Iris pigment epithelial cell (primary cell): Measurements from ENCODE around the gene RELN.

Source experiments
- DNase-seq: peaks from one replicate; pipeline ENCODE4 v3.0.0-alpha.2; 2011; ENCODE audit warnings: low read depth

The RELN gene

GRCh38 chr7:103714376-103714927 lies 275.0 kb downstream of the RELN start:
- no peak for DNase-seq

DNA sequence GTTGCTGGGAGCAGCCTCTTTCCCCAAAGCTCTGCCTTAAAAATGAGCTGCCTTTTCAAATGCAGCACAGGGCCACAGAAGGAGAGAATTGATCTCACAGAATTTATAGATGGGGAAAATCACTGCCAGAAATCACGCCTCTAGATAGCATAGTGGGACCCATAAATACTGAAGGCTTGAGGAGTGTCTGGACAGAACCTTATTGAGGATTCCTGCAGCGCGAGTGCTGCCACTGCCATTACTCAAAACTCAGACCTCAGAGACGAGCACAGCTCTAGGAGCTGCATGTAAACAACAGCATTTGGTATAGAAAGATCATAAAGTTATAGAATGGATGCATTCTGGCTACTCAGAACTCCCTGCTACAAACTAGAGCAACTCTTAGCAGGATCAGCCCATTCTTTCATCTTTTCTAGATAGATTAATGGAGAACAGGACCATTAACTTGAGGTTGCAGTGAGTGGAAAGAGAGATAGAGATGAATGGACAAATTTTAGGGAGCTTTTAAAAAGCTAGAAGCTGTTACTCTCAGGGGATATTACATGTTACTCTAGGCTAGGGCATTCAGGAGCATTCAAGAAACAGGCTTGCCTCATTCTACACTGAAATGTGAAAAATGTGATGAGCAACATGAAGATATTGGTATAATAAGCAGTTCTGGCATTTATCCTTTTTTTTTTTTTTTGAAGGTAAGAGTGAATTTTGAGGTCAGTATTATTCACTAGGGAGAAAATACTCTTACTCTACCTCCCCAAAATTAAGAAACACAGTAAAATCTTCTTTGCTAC lies 276.3 kb downstream of the RELN start:
- DNase-seq, result peak; percentile 57

GRCh38 chr7:103711413-103711812 lies 278.0 kb downstream of the RELN start:
- DNase-seq, result no peak

GRCh38 chr7:103710247-103710646 lies 279.2 kb downstream of the RELN start:
- DNase-seq, result peak; percentile 38

- DNase-seq, result no peak
These were observed 282.7 kb downstream of the RELN start for GRCh38 chr7:103706805-103707204.

GRCh38 chr7:103705542-103705941 lies 283.9 kb downstream of the RELN start:
- DNase-seq, result no peak

DNA sequence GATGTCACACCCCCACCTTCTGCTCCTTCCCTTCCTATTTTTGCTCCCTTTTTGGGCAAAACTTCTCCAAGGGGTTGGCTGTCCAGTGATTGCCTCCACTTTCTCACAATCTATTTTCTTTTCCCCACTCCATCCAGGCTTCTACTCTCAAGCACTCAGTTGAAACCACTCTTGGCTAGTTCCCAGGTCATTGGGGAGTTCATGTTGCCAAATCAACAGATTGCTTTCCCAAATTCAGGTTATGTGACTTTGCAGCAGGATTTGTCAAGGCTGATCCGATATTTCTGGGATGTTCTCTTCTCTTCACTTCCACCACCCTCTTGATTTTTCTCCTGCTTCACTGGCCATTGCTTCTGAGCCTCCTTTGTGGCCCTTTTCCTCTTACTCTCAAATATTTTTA lies 284.8 kb downstream of the RELN start:
- DNase-seq, result no peak

DNA sequence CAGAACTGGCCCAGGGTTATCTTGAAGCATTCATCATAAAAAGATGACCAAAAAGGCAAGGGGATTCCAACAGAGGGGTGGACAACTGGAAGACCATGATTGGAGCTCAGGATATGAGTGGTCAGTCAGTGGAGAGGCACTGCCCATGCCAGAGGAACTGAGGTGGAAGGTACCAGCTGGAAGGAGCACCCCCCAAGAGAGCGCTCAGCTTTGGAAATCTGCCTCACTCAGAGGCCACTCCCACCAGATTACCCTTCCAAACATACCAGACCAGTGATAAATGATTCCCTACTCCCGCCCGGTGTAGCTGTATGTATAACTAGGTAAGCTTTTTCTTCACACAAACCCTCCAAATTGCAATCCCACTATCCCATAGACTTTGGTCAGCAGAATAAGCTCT lies 286.5 kb downstream of the RELN start:
- no peak for DNase-seq

DNA sequence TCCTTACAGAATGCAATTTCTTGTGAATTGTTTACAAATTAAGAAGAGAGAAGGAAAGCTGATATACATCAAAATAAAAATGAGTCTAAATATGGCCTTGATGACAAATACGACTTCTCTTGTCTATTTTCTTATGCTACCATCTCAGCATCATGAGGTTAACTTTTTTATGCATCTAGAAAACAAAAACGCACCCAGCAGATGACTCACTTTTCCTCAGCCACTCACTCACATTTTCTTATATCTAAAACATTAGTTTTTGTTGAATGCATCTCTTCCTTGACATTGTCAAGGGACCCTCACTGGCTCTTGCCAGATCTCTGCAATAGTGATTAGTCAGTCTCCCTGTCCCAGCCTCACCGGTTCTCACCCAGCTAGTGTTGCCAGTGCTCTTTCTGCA lies 287.0 kb downstream of the RELN start:
- DNase-seq, result no peak

DNA sequence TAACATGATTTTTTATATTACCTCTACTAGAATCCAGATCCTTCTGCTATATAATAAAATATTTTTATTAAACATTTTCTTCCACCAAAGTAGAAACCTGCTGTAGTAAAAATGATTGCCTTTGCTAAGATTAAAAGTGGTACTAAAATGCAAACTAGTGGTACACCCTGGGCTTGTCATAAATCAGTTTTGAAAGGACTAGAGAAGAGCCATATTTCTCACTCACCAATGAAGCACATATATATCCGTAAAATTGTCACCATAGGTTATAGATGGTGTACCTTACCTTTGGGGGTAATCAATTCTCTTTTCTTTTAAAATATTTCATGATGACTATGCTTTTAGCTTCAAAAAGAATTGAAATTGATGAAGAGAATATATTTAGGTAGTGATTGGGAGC lies 290.4 kb downstream of the RELN start:
- DNase-seq, result no peak

GRCh38 chr7:103698064-103698463 lies 291.4 kb downstream of the RELN start:
- no peak for DNase-seq

- no peak for DNase-seq
These were observed 293.9 kb downstream of the RELN start for GRCh38 chr7:103695521-103695920.

- DNase-seq, result no peak
These were observed 295.2 kb downstream of the RELN start for GRCh38 chr7:103694304-103694703.

DNA sequence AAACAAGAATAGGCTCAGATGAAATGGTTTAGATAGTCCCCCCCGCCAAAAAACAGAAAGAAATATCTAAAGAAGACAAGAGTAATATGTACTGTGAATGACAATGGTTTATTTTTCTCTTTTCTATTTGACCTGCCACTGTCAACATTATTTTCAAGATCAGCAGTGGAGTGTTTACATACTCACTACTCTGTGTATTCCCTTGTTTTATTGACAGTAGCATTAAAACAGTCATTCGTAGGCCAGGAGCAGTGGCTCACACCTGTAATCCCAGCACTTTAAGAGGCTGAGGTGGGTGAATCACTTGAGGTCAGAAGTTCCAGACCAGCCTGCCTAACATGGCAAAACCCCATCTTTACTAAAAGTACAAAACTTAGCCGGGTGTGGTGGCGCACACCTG lies 298.2 kb downstream of the RELN start:
- no peak for DNase-seq

DNA sequence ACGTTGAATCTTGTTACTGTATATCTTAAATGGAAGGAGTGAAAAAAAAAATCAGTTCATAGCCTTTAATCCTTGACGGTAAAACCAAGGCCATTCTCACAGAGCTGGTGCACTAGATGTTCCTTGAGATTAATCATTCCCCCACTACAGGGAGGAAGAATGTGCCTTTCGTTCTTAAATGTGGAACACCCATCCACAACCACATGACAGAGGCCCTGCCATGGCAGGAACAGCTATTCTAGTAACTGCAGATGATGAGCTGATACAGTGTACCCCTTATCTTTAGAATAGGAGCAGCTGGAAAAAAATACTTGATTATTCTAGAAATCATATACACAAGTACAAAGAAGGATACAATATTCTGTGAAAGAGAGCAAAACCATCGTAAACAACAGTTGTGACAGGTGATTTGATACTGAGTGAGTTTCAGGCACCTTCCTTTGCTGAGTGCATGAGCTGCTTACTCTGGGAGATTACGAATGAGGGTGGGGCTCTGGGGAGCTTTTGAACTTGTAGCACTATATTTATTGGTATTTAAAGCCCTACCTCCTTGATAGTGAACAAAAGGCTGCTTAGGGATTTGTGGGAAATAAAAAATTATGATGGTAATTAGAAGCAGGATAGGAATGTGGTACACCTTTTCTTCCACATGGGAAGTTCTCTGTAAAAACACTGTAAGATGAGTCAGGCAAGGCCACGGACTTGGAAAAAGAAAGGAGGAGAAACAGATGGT lies 299.1 kb downstream of the RELN start:
- DNase-seq, result no peak

DNA sequence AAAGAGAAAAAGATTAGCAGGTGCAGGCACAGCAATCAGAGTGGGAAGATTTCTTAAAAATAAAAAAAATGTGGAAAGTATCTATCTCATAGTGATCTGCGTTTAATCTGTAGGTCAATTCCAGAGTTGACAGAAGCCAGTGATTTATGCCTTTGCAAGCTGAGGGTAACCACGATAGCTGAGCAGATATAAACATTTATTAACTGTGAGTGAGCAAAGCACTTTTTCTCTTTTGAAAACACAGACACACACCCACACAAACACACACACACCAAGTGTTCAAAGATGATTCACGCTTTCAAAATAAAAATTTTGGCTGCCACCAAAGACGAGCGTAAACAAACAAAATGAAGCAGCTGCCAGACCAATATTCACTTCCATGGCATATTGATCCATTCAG lies 300.2 kb downstream of the RELN start:
- no peak for DNase-seq

- DNase-seq, result no peak
These were observed 301.5 kb downstream of the RELN start for GRCh38 chr7:103687951-103688350.

DNA sequence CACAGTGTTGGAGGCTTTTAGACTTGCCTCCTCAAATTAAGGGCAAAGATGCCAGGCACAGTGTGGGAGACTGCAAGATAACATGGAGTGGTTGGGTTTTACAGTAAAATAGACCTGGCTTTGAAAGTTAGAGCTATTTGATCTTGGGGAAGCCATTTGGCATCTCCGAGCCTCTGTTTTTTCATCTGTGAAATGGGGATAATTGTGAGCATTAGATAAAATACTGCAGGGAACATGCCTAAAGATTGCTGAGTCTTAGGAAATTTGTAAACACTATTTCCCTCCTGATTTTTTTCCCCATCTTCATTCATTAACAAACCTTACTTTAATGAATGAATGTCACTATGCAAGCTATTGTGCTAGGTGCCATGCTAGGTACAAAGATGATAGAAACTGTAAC lies 302.2 kb downstream of the RELN start:
- no peak for DNase-seq

DNA sequence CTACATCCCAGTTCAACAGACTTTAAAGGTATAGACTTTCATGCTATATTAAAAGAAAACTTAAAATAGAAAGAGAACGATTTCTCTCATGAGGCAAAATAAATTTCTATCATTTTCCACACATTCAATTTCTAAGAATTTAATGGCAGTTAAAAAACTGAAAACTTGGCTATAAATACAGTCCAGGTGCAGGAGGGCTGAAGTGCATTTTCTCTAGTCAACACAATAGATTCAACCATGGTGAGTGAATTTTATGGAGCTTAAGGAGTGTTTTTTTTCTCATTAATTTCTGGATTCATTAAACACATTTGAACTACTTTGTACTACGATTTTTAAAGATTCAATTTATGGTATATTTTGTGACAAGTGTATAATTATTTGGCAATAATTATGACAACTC lies 302.7 kb downstream of the RELN start:
- DNase-seq, result no peak

DNA sequence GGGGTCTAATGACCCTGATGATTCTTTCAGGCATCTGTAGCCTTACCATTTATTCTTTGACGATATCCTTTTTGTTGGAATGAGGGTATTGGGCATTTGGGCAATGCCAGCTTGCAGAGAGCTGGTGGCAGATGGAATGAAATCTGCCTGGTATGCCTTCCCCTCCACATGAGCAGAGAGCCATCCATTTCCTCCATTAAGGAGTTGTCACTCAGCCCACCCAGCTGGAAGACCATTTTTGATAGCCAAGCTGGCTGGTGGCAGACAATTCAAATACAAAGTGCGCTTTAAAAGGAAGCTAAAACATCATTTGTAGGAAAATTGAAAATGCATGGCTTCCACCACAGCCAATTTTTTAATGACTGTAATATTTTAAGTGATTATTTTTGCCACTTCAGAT lies 303.4 kb downstream of the RELN start:
- no peak for DNase-seq

DNA sequence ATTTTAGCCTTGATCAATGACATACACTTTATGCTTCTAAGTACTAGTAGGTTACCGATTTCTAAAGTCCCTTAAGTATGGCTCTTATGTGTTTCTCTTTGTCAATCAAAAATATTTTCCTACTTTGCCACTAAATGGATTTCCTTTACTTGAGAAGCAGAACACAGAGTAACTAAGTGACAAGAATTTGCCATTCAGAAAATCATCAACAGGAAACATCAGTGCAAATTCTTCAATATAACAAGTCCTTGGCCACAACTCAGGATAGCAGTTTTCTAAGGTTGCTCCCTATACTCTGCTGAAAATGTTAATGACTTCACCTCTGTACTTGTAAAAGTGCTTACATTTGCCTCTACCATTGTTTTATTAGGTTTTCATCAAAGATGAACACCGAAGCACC lies 303.8 kb downstream of the RELN start:
- DNase-seq, result no peak

DNA sequence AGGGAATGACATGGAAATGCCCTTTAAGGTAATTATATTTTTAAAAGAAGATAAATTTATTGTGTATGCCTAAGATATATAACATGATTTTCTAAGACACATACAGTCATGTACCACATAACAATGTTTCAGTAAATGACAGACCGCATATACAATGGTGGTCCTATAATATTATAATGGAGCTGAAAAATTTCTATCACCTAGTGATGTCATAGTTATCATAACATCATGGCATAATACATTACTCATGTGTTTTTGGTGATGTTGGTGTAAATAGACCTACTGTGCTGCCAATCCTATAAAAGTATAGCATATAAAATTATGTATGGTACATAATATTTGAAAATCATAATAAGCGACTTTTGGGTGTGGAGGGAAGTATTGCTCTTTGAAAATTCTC lies 306.1 kb downstream of the RELN start:
- no peak for DNase-seq
